Measurements from ENCODE around the gene CEMIP2. TPM values are rescaled to one million over a fixed set of nuclear protein-coding genes. Genes with fewer than 3 reads are reported as not detected.

Gene CEMIP2, protein sequence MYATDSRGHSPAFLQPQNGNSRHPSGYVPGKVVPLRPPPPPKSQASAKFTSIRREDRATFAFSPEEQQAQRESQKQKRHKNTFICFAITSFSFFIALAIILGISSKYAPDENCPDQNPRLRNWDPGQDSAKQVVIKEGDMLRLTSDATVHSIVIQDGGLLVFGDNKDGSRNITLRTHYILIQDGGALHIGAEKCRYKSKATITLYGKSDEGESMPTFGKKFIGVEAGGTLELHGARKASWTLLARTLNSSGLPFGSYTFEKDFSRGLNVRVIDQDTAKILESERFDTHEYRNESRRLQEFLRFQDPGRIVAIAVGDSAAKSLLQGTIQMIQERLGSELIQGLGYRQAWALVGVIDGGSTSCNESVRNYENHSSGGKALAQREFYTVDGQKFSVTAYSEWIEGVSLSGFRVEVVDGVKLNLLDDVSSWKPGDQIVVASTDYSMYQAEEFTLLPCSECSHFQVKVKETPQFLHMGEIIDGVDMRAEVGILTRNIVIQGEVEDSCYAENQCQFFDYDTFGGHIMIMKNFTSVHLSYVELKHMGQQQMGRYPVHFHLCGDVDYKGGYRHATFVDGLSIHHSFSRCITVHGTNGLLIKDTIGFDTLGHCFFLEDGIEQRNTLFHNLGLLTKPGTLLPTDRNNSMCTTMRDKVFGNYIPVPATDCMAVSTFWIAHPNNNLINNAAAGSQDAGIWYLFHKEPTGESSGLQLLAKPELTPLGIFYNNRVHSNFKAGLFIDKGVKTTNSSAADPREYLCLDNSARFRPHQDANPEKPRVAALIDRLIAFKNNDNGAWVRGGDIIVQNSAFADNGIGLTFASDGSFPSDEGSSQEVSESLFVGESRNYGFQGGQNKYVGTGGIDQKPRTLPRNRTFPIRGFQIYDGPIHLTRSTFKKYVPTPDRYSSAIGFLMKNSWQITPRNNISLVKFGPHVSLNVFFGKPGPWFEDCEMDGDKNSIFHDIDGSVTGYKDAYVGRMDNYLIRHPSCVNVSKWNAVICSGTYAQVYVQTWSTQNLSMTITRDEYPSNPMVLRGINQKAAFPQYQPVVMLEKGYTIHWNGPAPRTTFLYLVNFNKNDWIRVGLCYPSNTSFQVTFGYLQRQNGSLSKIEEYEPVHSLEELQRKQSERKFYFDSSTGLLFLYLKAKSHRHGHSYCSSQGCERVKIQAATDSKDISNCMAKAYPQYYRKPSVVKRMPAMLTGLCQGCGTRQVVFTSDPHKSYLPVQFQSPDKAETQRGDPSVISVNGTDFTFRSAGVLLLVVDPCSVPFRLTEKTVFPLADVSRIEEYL (N-terminal part only)
- total RNA-seq = 45.5 TPM

GRCh38 chr9:71768388-71769174 lies at the start of gene CEMIP2:
Gene CEMIP2, minus strand, starts transcription at chr9:71768513. Its CDS starts 18,140 bp downstream, at chr9:71750373.

Other genes starting within 250 kb of the CEMIP2 start
- gene ABHD17B, start 142.7 kb upstream of the CEMIP2 start, total RNA-seq = 65.3 TPM
- 17.3 TPM for gene C9orf85, start 143.1 kb upstream of the CEMIP2 start, total RNA-seq